Measurements from ENCODE around the gene CCR5AS.
"Not testable (repeated sequence)": the region's sequence is repeated elsewhere in the genome, so short reads cannot be mapped to it uniquely, and the experiment has no call there.

CCR5AS gene

GRCh38 chr3:46427916-46428833 is 21.3 kb upstream of the CCR5AS start:
- intact Hi-C loops (cut with DNase I): no loop called here
- H3K4me1 ChIP-seq: no peaks in the 10 kb centered on the region

GRCh38 chr3:46427404-46427803 is 20.5 kb upstream of the CCR5AS start:
- H3K4me3 ChIP-seq; H3K9me3 ChIP-seq; H3K36me3 ChIP-seq; DNase-seq (ENCODE audit: extremely low spot score in 2 of 2); H3K4me1 ChIP-seq; H3K27ac ChIP-seq; intact Hi-C loops (cut with DNase I); H3K27me3 ChIP-seq: not testable (repeated sequence)

More at GRCh38 chr3:46427916-46428833, 21.3 kb upstream of the CCR5AS start:
- Histone ChIP-seq H3K36me3 (no peaks in the 10 kb centered on the region), H3K27me3 (no peaks in the 10 kb centered on the region), H3K27ac (no peak overlapping the region), H3K4me3 (no peak overlapping the region), H3K9me3 (no peaks in the 10 kb centered on the region)
- TF ChIP-seq CTCF (IDR thresholded peaks at IDR 0.05) (no peak), POLR2AphosphoS5 (IDR thresholded peaks at IDR 0.05; ENCODE audit: insufficient read depth in 1 of 2, low read depth in 1 of 2) (no peak), POLR2A (IDR thresholded peaks at IDR 0.05) (no peak)
- no peak for DNase-seq (ENCODE audit: extremely low spot score in 2 of 2)

GRCh38 chr3:46426476-46426875 is 19.6 kb upstream of the CCR5AS start:
- H3K27ac ChIP-seq; intact Hi-C loops (cut with DNase I); H3K4me1 ChIP-seq; H3K9me3 ChIP-seq; H3K27me3 ChIP-seq; DNase-seq (ENCODE audit: extremely low spot score in 2 of 2); H3K4me3 ChIP-seq; H3K36me3 ChIP-seq: not testable (repeated sequence)

GRCh38 chr3:46423588-46423987 is 16.7 kb upstream of the CCR5AS start:
- Histone ChIP-seq H3K36me3 (no peaks in the 10 kb centered on the region), H3K4me3 (no peak overlapping the region), H3K9me3 (no peaks in the 10 kb centered on the region), H3K4me1 (no peaks in the 10 kb centered on the region), H3K27me3 (no peaks in the 10 kb centered on the region), H3K27ac (no peak overlapping the region)
- no peak for DNase-seq (ENCODE audit: extremely low spot score in 2 of 2)
- intact Hi-C loops (cut with DNase I): no loop called here
- TF ChIP-seq POLR2AphosphoS5 (IDR thresholded peaks at IDR 0.05; ENCODE audit: insufficient read depth in 1 of 2, low read depth in 1 of 2) (no peak), CTCF (IDR thresholded peaks at IDR 0.05) (no peak), POLR2A (IDR thresholded peaks at IDR 0.05) (no peak)

- Histone ChIP-seq H3K27ac (no peak overlapping the region), H3K36me3 (no peaks in the 10 kb centered on the region), H3K9me3 (no peaks in the 10 kb centered on the region), H3K4me1 (no peaks in the 10 kb centered on the region), H3K4me3 (no peak overlapping the region), H3K27me3 (no peaks in the 10 kb centered on the region)
- DNase-seq (ENCODE audit: extremely low spot score in 2 of 2): no peak
- intact Hi-C loops (cut with DNase I): no loop called here
- TF ChIP-seq POLR2AphosphoS5 (IDR thresholded peaks at IDR 0.05; ENCODE audit: insufficient read depth in 1 of 2, low read depth in 1 of 2) (no peak), POLR2A (IDR thresholded peaks at IDR 0.05) (no peak), CTCF (IDR thresholded peaks at IDR 0.05) (no peak)
These were observed 15.8 kb upstream of the CCR5AS start for GRCh38 chr3:46422617-46423016.

GRCh38 chr3:46420931-46421330 is 14.1 kb upstream of the CCR5AS start:
- DNase-seq (ENCODE audit: extremely low spot score in 2 of 2): no peak
- TF ChIP-seq POLR2A (IDR thresholded peaks at IDR 0.05): no peak
- no peak for TF ChIP-seq CTCF (IDR thresholded peaks at IDR 0.05)
- no peak for TF ChIP-seq POLR2AphosphoS5 (IDR thresholded peaks at IDR 0.05; ENCODE audit: insufficient read depth in 1 of 2, low read depth in 1 of 2)
- intact Hi-C loops (cut with DNase I): no loop called here

More at GRCh38 chr3:46420931-46421330, 14.1 kb upstream of the CCR5AS start:
- H3K4me1 ChIP-seq: no peaks in the 10 kb centered on the region
- no peaks in the 10 kb centered on the region for H3K9me3 ChIP-seq
- no peak overlapping the region for H3K27ac ChIP-seq
- no peak overlapping the region for H3K4me3 ChIP-seq
- no peaks in the 10 kb centered on the region for H3K36me3 ChIP-seq
- no peaks in the 10 kb centered on the region for H3K27me3 ChIP-seq

Measured in vagina (tissue), 2 donors.